H54 (cell line): ENCODE results near the gene PDE6G.
A peak's percentile ranks its signal among the peaks of the same experiment; 100 is the strongest.

Experiments
- DNase-seq: peaks from one replicate; pipeline ENCODE4 v3.0.0; 2011; ENCODE audit warnings: low spot score, mixed read lengths; ENCODE audit not compliant: insufficient read length
- FAIRE-seq: peaks from 3 replicates; lab custom pipeline; 2011; peaks lifted over from hg19 to GRCh38; lab: Jason Lieb, UNC
- POLR2A ChIP-seq: IDR thresholded peaks from 2 replicates; pipeline ENCODE4 v1.6.1; 2011; ENCODE audit warnings: low read depth, mild to moderate bottlenecking, low read length

PDE6G gene

GRCh38 chr17:81660441-81660840 lies 4.1 kb upstream of the PDE6G start:
- no peak for DNase-seq
- no peak for TF ChIP-seq POLR2A
- no peak for FAIRE-seq

- no peak for TF ChIP-seq POLR2A
- DNase-seq: no peak
- no peak for FAIRE-seq
Measured at GRCh38 chr17:81659038-81659437, 2.7 kb upstream of the PDE6G start.

- no peak for TF ChIP-seq POLR2A
- FAIRE-seq: no peak
- DNase-seq: no peak
Measured at GRCh38 chr17:81656835-81657234, 493 bp upstream of the PDE6G start.

GRCh38 chr17:81655378-81656117 lies 794 bp downstream of the PDE6G start:
- DNase-seq (no peak), FAIRE-seq (no peak)
- TF ChIP-seq POLR2A: no peak

- TF ChIP-seq POLR2A: no peak
- no peak for FAIRE-seq
- no peak for DNase-seq
Measured at GRCh38 chr17:81652906-81653771, 3.2 kb downstream of the PDE6G start.

GRCh38 chr17:81651692-81652091 lies 4.7 kb downstream of the PDE6G start:
- peak; percentile 98 for DNase-seq
- no peak; the same call in 1 of the 2 replicates for TF ChIP-seq POLR2A
- peak; percentile 33 for FAIRE-seq

- DNase-seq (no peak), FAIRE-seq (no peak)
- TF ChIP-seq POLR2A: no peak
Measured at GRCh38 chr17:81650951-81651350, 5.4 kb downstream of the PDE6G start.

GRCh38 chr17:81648707-81649085 lies 7.6 kb downstream of the PDE6G start:
- no peak for DNase-seq
- TF ChIP-seq POLR2A: no peak
- FAIRE-seq: no peak

GRCh38 chr17:81648013-81648706 lies 8.2 kb downstream of the PDE6G start:
- TF ChIP-seq POLR2A: no peak
- DNase-seq: no peak
- no peak for FAIRE-seq

GRCh38 chr17:81647640-81648012 lies 8.7 kb downstream of the PDE6G start:
- DNase-seq (no peak), FAIRE-seq (no peak)
- TF ChIP-seq POLR2A: no peak

- TF ChIP-seq POLR2A: no peak
- DNase-seq (no peak), FAIRE-seq (no peak)
Measured at GRCh38 chr17:81646869-81647600, 9.3 kb downstream of the PDE6G start.

- TF ChIP-seq POLR2A: no peak
- no peak for DNase-seq
- no peak for FAIRE-seq
Measured at GRCh38 chr17:81644976-81645952, 11.1 kb downstream of the PDE6G start.
